GM12878 (cell line): ENCODE data around the gene TRIM28.

Experiments used
- POLR2A ChIP-seq: IDR thresholded peaks from 2 replicates; pipeline ENCODE4 v1.6.1; 2011; ENCODE audit warnings: low read depth, mild to moderate bottlenecking, low read length
- POU2F2 ChIP-seq: IDR thresholded peaks from 3 replicates; pipeline ENCODE4 v1.6.1; 2011; ENCODE audit warnings: low read depth, mild to moderate bottlenecking, low read length, borderline replicate concordance

- TF ChIP-seq POLR2A, result no peak
- TF ChIP-seq POU2F2, result no peak
Observed at GRCh38 chr19:58555920-58556621, 12.2 kb downstream of the TRIM28 start.
